HCT116 (cell line): ENCODE data around the gene ANKFN1.

Source experiments
- EZH2 ChIP-seq: fragments of 200-600 bp; sonication (generic); IDR thresholded peaks from 2 replicates; pipeline ENCODE4 v1.6.1; 2017; ENCODE audit warnings: antibody characterized with exemption, mixed run types
- EZH2phosphoT487 ChIP-seq: fragments of 200-600 bp; IDR thresholded peaks from 2 replicates; pipeline ENCODE4 v1.6.1; 2018; ENCODE audit warnings: antibody characterized with exemption, borderline replicate concordance
- JUND ChIP-seq: IDR thresholded peaks from 2 replicates; pipeline ENCODE4 v1.6.1; 2012
- POLR2A ChIP-seq: IDR thresholded peaks from 2 replicates; pipeline ENCODE4 v1.7.0; 2011; ENCODE audit warnings: borderline replicate concordance; ENCODE audit not compliant: insufficient read depth, insufficient read length; ENCODE audit errors: extremely low read depth
- POLR2AphosphoS5 ChIP-seq: IDR thresholded peaks from 2 replicates; pipeline ENCODE4 v1.6.1; 2011; ENCODE audit warnings: mild to moderate bottlenecking, low read depth, low read length, moderate library complexity
- RAD21 ChIP-seq: IDR thresholded peaks from 2 replicates; pipeline ENCODE4 v1.6.1; 2012; ENCODE audit warnings: low read depth, mild to moderate bottlenecking
- SRF ChIP-seq: IDR thresholded peaks from 2 replicates; pipeline ENCODE4 v1.6.1; 2012; ENCODE audit warnings: low read depth
- TF ChIP-seq, protein P1 (sequence below), 3 experiments: fragments of 200-600 bp in 1 of 3; sonication (generic) in 1 of 3; IDR thresholded peaks in 2 of 3; conservative IDR thresholded peaks in 1 of 3; 2 replicates each; pipeline ENCODE4 v1.5.1; 2012 to 2017; ENCODE audit warnings: low read depth in 2 of 3, low read length in 2 of 3, antibody characterized with exemption in 1 of 3, borderline replicate concordance in 1 of 3, control low read depth in 1 of 3, mild to moderate bottlenecking in 1 of 3, mixed read lengths in 1 of 3, mixed run types in 1 of 3, moderate library complexity in 1 of 3; ENCODE audit not compliant: insufficient read depth in 1 of 3
- TF ChIP-seq, protein P2 (sequence below): IDR thresholded peaks from 2 replicates; pipeline ENCODE4 v1.6.1; 2012; ENCODE audit warnings: low read depth

DNA sequence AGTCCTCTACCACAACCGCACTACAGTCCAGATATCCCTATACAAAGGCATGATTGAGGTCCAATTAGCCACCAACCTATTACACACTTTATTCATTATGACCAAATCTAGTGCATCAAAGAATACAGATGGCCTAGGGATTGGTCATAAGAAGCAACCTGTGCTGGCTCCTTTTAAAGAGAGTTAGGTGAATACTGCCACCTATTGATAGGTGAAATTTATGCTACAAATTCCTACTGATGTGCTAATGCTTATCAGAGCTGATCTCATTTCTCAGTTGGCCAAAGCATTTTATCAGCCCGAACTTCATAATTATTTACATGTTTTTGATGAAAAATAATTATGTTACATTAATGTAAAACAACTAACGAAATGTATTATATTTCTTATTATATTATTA is 166.3 kb downstream of the ANKFN1 start:
- TF ChIP-seq, protein P1, sequence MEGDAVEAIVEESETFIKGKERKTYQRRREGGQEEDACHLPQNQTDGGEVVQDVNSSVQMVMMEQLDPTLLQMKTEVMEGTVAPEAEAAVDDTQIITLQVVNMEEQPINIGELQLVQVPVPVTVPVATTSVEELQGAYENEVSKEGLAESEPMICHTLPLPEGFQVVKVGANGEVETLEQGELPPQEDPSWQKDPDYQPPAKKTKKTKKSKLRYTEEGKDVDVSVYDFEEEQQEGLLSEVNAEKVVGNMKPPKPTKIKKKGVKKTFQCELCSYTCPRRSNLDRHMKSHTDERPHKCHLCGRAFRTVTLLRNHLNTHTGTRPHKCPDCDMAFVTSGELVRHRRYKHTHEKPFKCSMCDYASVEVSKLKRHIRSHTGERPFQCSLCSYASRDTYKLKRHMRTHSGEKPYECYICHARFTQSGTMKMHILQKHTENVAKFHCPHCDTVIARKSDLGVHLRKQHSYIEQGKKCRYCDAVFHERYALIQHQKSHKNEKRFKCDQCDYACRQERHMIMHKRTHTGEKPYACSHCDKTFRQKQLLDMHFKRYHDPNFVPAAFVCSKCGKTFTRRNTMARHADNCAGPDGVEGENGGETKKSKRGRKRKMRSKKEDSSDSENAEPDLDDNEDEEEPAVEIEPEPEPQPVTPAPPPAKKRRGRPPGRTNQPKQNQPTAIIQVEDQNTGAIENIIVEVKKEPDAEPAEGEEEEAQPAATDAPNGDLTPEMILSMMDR (IDR thresholded peaks at IDR 0.05 in 2 of 3, conservative IDR thresholded peaks at IDR 0.05 in 1 of 3; ENCODE audit: borderline replicate concordance in 1 of 3, insufficient read depth in 1 of 3, low read depth in 2 of 3, low read length in 2 of 3), result peak; percentile 54 to 83 (median 63); a peak in 5 of 6 replicates
- TF ChIP-seq SRF, result no peak
- TF ChIP-seq POLR2AphosphoS5, result no peak
- TF ChIP-seq EZH2phosphoT487, result no peak
- TF ChIP-seq EZH2, result no peak
- TF ChIP-seq POLR2A, result no peak
- TF ChIP-seq, protein P2, sequence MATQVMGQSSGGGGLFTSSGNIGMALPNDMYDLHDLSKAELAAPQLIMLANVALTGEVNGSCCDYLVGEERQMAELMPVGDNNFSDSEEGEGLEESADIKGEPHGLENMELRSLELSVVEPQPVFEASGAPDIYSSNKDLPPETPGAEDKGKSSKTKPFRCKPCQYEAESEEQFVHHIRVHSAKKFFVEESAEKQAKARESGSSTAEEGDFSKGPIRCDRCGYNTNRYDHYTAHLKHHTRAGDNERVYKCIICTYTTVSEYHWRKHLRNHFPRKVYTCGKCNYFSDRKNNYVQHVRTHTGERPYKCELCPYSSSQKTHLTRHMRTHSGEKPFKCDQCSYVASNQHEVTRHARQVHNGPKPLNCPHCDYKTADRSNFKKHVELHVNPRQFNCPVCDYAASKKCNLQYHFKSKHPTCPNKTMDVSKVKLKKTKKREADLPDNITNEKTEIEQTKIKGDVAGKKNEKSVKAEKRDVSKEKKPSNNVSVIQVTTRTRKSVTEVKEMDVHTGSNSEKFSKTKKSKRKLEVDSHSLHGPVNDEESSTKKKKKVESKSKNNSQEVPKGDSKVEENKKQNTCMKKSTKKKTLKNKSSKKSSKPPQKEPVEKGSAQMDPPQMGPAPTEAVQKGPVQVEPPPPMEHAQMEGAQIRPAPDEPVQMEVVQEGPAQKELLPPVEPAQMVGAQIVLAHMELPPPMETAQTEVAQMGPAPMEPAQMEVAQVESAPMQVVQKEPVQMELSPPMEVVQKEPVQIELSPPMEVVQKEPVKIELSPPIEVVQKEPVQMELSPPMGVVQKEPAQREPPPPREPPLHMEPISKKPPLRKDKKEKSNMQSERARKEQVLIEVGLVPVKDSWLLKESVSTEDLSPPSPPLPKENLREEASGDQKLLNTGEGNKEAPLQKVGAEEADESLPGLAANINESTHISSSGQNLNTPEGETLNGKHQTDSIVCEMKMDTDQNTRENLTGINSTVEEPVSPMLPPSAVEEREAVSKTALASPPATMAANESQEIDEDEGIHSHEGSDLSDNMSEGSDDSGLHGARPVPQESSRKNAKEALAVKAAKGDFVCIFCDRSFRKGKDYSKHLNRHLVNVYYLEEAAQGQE, result no peak
- TF ChIP-seq JUND, result no peak
- TF ChIP-seq RAD21, result peak; percentile 78
